ENCODE results near the gene MYL2. TPM values are rescaled to one million over a fixed set of nuclear protein-coding genes. Genes with fewer than 3 reads are reported as not detected.

Gene MYL2
- total and polyA plus RNA-seq, 10 of the 15 experiments (the other 5 are each of a cell fraction or from before 2014, with no cell fraction given): 0.08 to 1.8 (median 0.57) TPM; not detected in 1

GRCh38 chr12:110941391-110941790, 21.0 kb upstream of the MYL2 start (continued):
- no peak for TF ChIP-seq ESRRA (IDR thresholded peaks at IDR 0.05; ENCODE audit: low read length)

- H4K20me1 ChIP-seq (ENCODE audit: control insufficient read depth, insufficient read depth): no peaks in the 10 kb centered on the region
- no peaks in the 10 kb centered on the region for H3K36me3 ChIP-seq (ENCODE audit: control insufficient read depth in 2 of 2, insufficient read depth in 2 of 2, low read length in 1 of 2)
- H3K4me2 ChIP-seq (ENCODE audit: control insufficient read depth, insufficient read depth): no peak overlapping the region
- no peak overlapping the region for H2AFZ ChIP-seq (ENCODE audit: control insufficient read depth, low read depth, low read length)
- H3K4me3 ChIP-seq: no peak overlapping the region
- RAD21 ChIA-PET (ENCODE audit: unreplicated experiment): interaction anchor here (0.6 to 1.2 kb wide), 2 partner anchors 45 to 1130 kb away, joined by 3 to 6 read pairs; no protein-coding TSS in a partner anchor
- SMC1A ChIA-PET (ENCODE audit: uncharacterized antibody, unreplicated experiment): interaction anchor here (1.0 kb wide), 1 partner anchor 45 kb away, joined by 3 read pairs; no protein-coding TSS in a partner anchor
- ATAC-seq (no peak), FAIRE-seq (no peak), DNase-seq (ENCODE audit: low read depth, low spot score) (no peak)
- no TSS peak for BruUV-seq (replicated peaks)
- no peaks in the 10 kb centered on the region; the same call in 1 of the 3 replicates for H3K9me3 ChIP-seq (replicated peaks; ENCODE audit: control insufficient read depth, insufficient read depth, low read length)
- no peak overlapping the region for H3K27ac ChIP-seq (ENCODE audit: control insufficient read depth, insufficient read depth)
- WGBS (ENCODE audit: insufficient coverage, insufficient replicate concordance, low lambda C conversion rate, missing lambda C conversion rate): 37% methylated on average over 7 of the region's 7 CpGs
- no peaks in the 10 kb centered on the region for H3K27me3 ChIP-seq (replicated peaks in 1 of 2; ENCODE audit: control insufficient read depth in 2 of 2, insufficient read depth in 2 of 2, low read length in 1 of 2)
- CTCF ChIA-PET: interaction anchor here (0.8 to 1.8 kb wide), 4 partner anchors 11 to 726 kb away, joined by 3 to 7 read pairs (median 6); no protein-coding TSS in a partner anchor
- no peaks in the 10 kb centered on the region for H3K79me2 ChIP-seq (ENCODE audit: control insufficient read depth, insufficient read depth, low read length)
- in situ Hi-C loops (cut with MboI): no loop called here
- no peak overlapping the region for H3K9ac ChIP-seq (ENCODE audit: control insufficient read depth, insufficient read depth, low read length)
- POLR2A ChIA-PET: no interaction called here
- H3K4me1 ChIP-seq (ENCODE audit: control insufficient read depth, insufficient read depth, low read length): peaks cover 3% of the 10 kb centered on the region; the same call in 1 of the 2 replicates
- intact Hi-C loops (cut with micrococcal nuclease; ENCODE audit: unreplicated experiment): no loop called here
- TF ChIP-seq IKZF1 (conservative IDR thresholded peaks at IDR 0.05): no peak
- TF ChIP-seq PAX5 (IDR thresholded peaks at IDR 0.05; ENCODE audit: borderline replicate concordance, low read depth, low read length): no peak
- TF ChIP-seq E2F8 (IDR thresholded peaks at IDR 0.05; ENCODE audit: low read depth, partially characterized antibody): no peak
- TF ChIP-seq NFYB (IDR thresholded peaks at IDR 0.05; ENCODE audit: insufficient read depth, low read depth, low read length): no peak
- TF ChIP-seq IRF4 (IDR thresholded peaks at IDR 0.05; ENCODE audit: low read depth, low read length): no peak
- TF ChIP-seq ESRRA (IDR thresholded peaks at IDR 0.05; ENCODE audit: low read length): no peak
- no peak for TF ChIP-seq STAT1 (conservative IDR thresholded peaks at IDR 0.05)
- TF ChIP-seq MTA3 (IDR thresholded peaks at IDR 0.05; ENCODE audit: borderline replicate concordance, low read length): no peak
- TF ChIP-seq MYC (IDR thresholded peaks at IDR 0.05; ENCODE audit: insufficient read depth, insufficient read length, insufficient replicate concordance, low read length, severe bottlenecking): no peak
- no peak for TF ChIP-seq ZNF687 (IDR thresholded peaks at IDR 0.05)
- no peak for TF ChIP-seq RAD51 (IDR thresholded peaks at IDR 0.05)
- TF ChIP-seq CBX5 (IDR thresholded peaks at IDR 0.05; ENCODE audit: low read depth): no peak
- no peak for TF ChIP-seq NR2C1 (IDR thresholded peaks at IDR 0.05)
- no peak for TF ChIP-seq PBX3 (IDR thresholded peaks at IDR 0.05; ENCODE audit: insufficient replicate concordance, low read depth, low read length)
These were observed 20.6 kb upstream of the MYL2 start for GRCh38 chr12:110940933-110941332.

Measured in GM12878 (cell line).